Stimulated activated CD4-positive, alpha-beta T cell treated with anti-CD3 and anti-CD28 coated beads, Interleukin-1b, Interleukin-23, amount 100 ng/mL, for 1 hour (primary cell): ENCODE data around the gene MADD.

ENCODE experiments used
- DNase-seq, 2 donors: peaks; one replicate each; pipeline ENCODE4 v3.0.0-alpha.2; 2020; ENCODE audit warnings: low read depth in 2 of 2

MADD gene

DNA sequence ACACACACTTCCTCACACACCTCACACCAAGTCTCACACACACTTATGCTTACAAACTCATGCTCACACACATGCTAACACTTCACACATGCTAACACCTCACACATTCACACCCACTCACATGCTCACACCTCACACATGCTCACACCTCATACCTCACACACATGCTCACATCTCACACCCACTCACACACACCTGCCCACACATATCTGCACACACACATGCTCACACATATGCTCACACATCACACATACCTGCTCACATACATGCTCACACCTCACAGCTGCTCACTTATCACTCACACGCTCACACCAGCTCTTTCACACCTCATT is 87.0 kb downstream of the MADD start:
- no peak for DNase-seq

DNA sequence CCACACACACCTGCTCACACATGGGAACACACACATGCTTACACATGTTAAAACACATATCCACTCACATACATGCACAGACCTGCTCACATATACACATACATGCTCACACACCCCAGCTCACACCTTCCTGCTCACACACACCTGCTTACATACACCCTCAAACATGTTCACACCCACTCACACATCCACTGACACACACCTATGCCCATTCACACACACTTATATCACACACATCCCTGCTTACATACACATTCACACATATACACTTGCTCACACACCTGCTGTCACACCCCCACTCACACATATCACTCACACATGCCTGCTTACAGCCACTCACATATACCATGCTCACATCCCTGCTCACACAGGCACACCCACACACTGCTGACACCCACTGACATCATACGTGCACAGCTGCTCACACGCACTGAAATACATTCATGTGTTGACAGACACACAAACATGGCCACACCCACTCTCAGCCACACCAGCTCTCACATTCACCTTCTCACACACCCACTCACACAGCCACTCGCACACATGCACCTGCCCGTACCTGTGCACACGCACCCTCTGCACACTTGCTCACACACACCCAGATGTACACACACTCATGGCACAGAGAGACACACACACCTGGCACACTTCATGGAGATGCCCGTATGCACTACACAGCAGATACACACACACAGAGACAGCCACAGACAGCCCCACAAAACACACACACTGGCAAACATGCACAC is 88.2 kb downstream of the MADD start:
- no peak for DNase-seq

DNA sequence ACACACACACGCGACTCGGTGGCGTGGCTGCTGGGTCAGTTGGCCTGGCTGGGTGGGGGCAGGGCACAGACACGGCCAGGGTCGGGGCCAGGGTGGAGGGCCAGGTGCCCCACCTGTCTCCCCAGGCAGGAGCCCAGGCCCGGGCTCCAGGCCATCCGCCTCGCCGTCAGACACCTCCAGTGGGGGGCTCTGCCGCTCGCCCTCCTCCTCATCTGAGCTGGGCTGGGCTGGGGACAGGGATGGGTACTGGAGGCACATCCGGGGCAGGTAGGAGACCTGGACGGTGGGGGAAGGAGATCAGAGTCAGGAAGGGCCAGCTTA is 88.8 kb downstream of the MADD start:
- no peak for DNase-seq

DNA sequence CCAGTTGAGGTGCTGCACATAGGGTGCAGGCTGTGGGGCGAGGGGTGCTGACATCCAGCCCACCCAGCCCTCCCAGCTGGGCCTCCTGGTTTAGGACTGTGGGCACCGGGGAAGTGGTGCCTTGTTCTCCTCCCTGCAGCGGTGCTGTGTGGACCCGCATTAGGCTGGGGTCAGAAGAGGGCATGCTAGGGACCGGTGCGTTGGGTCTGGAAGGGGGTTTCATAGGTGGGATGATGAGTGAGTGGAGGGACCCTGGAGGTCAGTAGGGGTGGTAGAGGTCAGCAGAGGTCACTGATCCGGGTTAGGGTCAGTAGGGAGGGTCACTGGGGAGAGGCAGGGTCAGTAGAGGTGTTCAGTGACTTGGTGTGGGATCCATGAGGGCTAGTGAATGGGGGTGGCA is 89.2 kb downstream of the MADD start:
- DNase-seq: no peak

DNA sequence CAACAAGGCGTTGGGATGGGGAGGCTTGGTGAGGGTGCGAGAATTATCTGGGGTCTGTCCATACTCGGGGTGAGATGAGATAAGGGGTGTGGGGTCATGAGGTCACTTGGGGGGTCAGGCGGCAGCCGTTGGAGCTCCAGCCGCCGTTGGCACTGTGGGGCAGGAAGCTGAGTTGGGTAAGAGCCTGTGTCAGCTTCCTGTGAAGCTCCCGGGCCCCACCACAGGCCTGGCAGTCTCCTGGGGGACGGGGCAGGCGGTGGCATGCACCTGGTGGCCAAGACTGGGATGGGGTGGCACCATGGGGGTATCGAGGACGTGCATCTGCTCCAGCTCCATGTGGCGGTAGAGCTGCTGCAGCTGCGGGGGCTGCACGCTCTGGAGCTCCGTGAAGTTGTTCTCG is 89.7 kb downstream of the MADD start:
- no peak for DNase-seq

DNA sequence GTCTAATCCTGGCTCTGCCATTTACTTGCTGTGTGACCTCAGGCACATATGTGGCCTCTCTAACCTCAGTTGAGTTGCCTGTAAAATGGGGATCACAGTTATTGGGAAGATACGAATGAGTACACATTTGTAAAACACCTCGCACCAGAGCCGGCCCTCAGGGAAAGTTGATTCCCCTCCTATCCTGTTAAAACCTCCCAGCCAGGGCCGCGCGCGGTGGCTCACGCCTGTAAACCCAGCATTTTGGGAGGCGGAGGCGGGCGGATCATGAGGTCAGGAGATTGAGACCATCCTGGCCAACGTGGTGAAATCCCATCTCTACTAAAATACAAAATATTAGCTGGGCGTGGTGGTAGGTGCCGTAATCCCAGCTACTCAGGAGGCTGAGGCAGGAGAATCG is 90.4 kb downstream of the MADD start:
- no peak for DNase-seq

DNA sequence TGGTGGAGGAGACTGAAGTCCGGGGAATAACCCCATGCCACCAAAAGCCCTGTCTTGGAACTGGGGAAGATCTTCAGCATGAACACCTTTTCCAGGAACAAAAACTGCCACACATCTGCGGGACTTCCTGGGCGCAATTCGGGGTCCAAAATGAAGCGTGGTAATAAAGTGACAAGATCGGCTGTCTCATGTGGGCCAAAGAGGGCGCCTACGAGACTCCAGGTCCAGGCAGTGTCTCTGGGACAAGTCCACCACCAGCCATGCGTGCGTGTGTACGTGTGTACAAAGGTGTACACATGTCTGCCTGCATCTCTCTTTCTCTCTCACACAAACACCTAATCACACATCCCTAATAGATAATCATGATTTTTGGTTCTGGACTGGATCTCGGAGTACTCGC is 91.5 kb downstream of the MADD start:
- DNase-seq: no peak

DNA sequence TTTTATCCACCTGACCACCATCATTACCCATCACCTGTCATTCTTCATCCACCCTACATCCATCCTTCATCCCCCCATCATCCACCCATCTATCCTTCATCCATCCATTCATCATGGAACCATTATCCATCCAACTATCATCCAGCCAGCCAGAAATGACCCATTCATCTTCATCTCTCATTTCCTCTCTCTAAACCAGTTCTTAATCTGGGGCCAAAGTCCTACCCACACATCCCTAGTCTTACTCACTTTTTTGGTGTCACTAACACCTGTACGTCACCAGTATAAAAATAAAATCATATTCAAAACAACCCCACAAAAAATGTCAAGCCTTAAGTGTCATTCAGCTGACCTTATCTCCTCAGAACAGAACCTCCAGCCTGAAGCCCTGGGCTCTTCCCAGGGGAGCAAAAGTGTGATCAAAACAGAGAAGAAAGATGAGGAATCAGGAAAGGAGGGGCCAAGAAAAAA is 96.1 kb downstream of the MADD start:
- no peak for DNase-seq

DNA sequence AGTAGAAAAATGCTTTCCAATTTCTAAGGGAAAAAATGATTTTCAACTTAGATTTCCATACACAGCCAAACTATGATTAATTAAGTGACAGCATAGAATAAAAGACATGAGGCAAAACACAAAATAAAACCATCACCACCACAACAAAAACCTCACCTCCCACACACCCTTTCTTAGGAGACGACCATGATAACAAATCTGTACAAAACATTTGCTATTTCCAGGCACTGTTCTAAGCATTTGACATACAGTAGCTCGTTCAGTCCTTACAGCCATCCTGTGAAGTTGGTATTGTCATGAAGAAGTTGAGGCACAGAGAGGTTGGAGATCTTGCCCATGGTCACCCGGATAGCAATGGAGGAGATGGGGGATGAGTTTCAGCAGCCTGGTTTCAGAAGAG is 99.7 kb downstream of the MADD start:
- no peak for DNase-seq

DNA sequence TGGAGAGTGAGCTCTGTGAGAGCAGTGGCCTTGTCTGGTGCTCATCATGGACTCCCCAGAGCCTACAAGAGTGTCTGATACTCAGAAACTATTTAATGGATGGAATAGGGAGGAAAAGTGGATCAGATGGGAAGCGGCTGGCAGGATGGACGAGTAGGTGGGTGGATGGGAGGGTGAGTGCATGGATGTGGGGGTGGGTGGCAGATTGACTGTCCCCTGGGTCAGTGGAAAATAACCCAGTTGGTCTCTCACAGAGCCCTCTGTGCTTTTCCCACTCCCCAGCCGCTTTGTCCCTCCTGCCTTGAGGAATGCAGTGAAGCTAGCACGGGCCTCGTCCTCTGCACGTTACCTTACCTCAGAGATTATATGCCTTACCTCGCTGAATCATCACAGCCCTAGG is 102.5 kb downstream of the MADD start:
- no peak for DNase-seq

DNA sequence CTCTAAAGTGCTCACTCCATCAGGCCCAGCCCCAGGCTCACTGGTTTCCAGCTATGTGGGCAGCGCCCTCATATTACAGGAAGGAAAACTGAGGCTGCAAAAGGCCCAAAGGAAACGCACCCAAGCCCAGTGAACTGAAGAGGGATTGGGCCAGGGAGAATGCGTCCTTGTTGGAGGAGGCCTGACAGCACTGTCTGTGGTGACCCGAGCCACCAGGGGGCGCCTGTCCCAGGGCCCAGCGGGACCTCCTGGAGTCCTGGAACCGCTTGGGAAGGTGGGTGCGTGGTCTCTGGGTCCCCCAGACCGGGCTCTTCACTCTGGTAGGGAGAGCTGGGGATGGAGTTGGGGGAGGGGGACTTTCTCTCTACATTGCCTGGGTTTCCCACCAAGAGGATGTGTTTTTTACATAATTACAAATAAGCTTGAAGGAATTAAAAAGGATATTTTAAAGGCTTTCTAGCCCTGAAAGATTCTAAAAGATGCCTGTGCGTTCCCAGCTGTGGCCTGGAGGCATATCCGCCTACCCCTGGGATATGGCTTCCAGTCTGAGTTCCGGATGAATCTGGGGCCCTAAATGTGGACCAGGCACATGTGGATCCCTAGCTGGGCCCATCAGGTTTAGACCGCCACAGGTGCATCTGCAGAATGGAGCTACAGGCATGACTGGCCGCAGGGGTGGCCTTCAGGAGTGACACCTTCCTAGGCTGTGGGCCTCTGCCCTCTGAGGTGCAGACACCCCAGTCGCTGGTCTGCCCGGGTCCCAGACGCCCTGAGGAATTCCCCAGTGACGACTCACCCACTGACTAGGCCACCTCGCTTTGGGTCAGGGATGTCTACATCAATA is 104.2 kb downstream of the MADD start:
- peak; percentile 73 to 78 for DNase-seq

DNA sequence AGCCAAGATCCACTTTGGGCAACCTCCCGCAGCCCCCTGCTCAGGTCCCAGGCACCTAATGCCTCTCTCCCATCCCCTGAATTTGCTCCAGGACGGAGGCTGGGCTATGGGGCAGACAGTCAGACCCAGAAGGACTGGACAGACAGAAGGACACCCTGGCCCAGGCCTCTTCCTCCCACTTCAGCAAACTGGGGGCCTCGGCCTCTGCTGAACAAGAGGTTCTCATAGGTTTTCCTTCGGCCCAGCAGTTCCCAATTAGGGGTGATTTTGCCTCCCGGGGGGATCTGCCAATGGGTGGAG is 104.7 kb downstream of the MADD start:
- no peak for DNase-seq

DNA sequence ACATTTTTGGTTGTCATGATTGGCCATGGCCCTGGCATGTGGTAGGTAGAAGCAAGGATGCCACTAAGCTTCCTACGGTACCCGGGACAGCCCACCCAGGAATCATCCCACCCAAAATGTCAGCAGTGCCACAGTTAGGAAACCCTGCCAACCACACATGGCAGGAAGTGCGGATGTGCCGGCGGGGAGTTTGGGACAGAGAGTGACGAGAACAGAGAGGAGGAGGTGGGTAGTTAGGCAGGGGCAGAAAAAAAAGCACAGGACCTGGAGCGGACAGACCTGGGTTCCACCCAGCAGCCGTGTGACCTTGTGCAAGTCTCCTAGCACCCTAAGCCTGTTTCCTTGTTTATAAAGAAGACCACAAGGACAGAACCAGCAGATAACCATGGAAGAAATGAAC is 105.1 kb downstream of the MADD start:
- DNase-seq: no peak

DNA sequence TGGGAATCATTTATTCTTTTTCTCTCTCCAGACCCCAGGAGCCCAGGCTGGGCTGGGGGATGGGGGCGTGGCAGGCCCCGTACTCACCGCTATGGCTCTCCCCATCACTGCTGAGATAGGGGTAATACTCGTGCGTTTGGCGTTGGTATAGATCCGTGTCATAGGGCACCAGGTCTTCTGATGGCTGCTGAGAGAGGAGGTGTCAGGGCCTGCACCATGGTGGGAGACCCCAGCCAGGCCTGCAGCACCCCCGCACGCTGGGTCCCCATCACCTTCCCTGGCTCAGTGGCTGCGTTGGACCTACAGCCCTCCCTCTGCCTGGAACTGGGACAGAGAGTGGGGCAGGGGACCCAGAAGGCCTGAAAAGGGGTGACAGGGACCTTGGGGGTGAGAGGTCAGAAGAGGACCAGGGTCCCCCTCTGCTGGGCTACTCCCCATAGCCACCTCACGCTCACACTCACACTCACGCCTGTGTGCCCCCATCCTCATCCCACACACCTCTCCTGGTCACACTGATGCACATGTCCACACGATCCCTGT is 105.7 kb downstream of the MADD start:
- no peak for DNase-seq

DNA sequence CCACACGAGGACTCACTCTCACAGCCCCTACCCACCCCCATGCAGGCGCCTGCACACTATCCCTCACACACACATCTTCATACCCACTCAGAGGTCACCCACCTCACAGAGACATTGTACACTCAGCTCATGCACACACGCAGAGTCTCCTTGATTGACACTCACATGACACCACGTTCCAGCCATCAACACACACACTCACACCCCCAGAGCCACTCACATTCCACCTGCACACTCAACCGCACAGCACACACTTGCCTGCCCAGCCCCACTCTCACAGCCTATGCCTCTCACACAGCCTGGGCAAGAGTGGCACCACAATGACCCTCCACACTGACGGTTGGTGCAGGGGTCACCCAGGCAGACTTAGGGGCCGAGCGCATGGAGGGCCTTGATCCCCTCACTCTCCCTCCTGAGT is 106.2 kb downstream of the MADD start:
- no peak for DNase-seq

DNA sequence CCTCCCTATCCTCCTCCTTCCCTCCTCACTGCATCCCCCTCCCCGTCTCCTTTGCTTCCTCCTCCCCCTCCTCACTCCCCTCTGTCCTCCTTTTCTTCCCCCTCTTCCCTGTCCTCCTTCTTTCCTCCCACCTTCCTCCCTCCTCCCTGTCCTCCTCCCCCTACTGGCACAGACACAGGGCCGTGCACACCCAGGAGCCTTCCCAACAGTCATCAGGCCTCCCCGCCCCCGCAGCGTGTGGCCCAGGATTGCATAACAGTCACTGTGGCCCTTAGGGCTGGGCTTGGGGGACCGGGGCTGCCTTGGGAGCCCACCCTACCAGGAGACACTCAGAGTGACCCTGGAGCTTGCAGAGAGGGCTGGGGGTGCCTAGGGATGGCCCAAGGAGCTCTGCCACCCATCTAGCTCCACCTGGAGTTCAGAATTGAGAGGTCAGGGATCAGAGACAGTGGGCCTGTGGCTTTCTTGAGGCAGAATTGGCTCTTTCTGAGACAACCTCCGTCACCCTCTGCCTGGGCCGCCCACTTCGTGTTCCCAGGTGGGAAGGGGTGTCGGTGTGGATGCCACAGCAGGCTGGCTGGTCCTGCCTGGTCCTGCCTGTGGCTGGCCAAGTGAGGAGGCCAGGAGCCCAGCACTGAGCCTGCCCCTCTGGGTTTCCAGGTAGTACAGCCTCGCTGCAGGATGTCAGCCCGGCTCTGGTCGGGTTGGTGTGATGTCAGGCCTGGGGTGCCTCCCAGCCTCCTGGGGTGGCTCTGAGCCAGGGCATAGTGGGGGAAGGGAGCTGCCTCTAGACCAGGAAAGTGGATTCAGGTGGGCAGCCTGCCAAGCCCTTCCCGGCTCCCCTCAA is 106.8 kb downstream of the MADD start:
- DNase-seq: no peak

DNA sequence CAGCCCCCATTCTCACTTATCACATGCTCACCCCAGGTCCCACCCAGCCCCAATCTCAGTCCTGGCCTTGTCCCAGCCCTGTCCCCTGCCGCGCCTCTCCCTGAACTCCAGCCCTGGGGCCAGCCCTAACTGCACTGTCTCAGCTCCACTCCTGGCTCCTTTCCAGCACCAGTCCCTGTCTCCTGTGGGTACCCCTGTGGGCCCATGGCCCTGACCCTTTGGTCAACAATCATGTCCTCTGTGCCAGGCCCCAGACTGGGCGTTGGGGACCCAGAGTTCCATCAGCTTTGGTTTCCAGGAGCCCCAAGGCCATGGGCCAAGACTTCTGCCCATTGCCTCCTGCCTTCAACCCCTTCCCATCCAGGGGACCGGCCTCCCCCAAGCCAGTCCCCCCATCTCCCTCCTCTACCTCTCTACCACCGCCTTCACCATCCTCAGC is 107.7 kb downstream of the MADD start:
- no peak for DNase-seq

DNA sequence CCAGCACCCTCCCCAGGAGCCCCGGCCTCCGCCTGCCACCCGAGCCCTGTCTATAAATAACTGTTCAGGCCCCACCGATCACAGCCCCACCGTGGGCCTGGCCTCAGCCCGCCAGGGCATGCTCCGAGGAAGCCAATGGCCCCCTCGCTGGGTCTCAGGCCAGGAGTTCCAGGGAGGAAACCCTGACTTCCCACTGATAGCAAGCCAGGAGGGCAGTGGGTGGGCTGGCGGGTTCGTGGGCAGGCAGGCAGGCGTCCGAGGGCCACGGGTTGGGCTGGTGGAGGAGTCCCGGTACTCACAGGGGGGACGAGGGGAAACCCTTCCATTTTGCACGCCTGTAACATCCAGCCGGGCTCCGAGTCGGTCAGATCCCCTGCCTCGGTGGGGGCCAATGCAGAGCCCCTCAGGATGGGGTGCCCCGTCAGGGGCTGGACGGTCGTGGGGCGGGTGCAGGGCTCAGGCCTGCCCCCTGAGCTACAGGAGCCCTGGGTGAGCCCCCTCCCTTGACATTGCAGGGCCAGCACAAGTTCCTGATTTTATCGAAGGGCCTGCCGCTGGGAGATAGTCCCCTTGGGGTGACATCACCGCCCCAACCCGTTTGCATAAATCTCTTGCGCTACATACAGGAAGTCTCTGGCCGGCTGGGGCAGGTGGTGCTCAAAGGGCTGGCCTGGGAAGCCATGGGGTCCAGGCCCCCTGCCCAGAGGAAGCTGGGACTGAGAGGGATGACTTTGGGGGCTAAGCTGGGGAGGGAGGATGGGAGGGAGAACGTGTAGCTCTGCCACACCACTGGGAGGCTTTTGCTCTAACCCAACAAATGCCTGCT is 108.3 kb downstream of the MADD start, which contains the start of gene SPI1:
TSS of gene SPI1 (minus strand) at position 538 of the 826 bp plus-strand sequence. CDS start at position 344, 194 bp downstream.
- no peak for DNase-seq

DNA sequence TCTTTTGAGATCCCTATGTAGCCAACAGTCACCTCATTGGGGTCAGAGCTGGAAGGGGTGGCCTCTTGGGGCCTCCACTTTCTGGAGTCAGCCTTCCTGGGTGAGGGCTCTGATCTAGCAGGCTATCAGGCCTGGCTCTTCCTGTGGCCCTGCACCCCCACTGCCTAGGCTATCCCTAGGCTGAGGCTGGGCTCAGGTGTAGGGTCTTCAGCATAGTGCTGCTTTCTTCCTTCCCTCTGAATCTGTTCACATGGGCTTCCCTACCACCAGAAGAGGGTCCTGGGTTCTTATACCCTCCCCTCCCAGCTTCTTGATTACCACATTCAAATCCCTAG is 108.9 kb downstream of the MADD start:
- no peak for DNase-seq

DNA sequence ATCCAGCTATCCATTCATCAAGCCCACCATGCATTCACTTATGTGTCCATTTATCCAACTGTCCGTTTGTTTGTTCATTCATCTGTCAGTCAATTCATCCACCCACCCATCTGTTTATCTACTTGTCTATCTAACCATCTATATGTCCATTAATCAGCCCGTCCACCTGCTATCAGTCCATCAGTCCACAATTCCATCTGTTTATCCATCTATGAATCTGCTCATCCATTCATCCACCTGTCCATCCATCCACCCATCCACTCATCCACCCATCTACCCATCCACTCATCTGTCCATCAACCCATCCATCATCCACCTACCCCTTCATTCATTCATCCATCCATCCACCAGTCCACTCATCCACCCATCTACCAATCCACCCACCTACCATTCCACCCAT is 109.4 kb downstream of the MADD start:
- DNase-seq: no peak
